HG02798 (cell line): ENCODE measurements around the gene TRIM6.
"Not testable (repeated sequence)": the region's sequence is repeated elsewhere in the genome, so short reads cannot be mapped to it uniquely, and the experiment has no call there.

ENCODE experiments used
- ATAC-seq: cut with Tn5 transposase; IDR thresholded peaks from one replicate; pipeline ENCODE4 v1.9.1; 2021; ENCODE audit warnings: mild to moderate bottlenecking; ENCODE audit not compliant: unreplicated experiment, poor library complexity

The TRIM6 gene

GRCh38 chr11:5603326-5603725 lies 6.9 kb downstream of the TRIM6 start:
- ATAC-seq: no peak

GRCh38 chr11:5604896-5605295 lies 8.5 kb downstream of the TRIM6 start:
- no peak for ATAC-seq

GRCh38 chr11:5605849-5606248 lies 9.4 kb downstream of the TRIM6 start:
- ATAC-seq: no peak

GRCh38 chr11:5608808-5609207 lies 12.4 kb downstream of the TRIM6 start:
- ATAC-seq: no peak

- no peak for ATAC-seq
These were observed 14.0 kb downstream of the TRIM6 start for GRCh38 chr11:5610446-5610845.

GRCh38 chr11:5611627-5612026 lies 15.2 kb downstream of the TRIM6 start:
- no peak for ATAC-seq

GRCh38 chr11:5618807-5619206 lies 22.4 kb downstream of the TRIM6 start:
- ATAC-seq: no peak

- ATAC-seq: no peak
These were observed 24.4 kb downstream of the TRIM6 start for GRCh38 chr11:5620651-5621521.

GRCh38 chr11:5621580-5621979 lies 25.1 kb downstream of the TRIM6 start:
- ATAC-seq: no peak

- no peak for ATAC-seq
These were observed 26.4 kb downstream of the TRIM6 start for GRCh38 chr11:5622802-5623201.

GRCh38 chr11:5624489-5625279 lies 28.2 kb downstream of the TRIM6 start, which contains the start of gene TRIM34:
Gene TRIM34, plus strand, starts transcription at chr11:5625001. Its CDS starts 7,331 bp downstream, at chr11:5632332.
- peak; percentile 97 for ATAC-seq

GRCh38 chr11:5625281-5625680 lies 28.8 kb downstream of the TRIM6 start:
- ATAC-seq: no peak

GRCh38 chr11:5626196-5626595 lies 29.8 kb downstream of the TRIM6 start:
- no peak for ATAC-seq

GRCh38 chr11:5631417-5631816 lies 35.0 kb downstream of the TRIM6 start:
- ATAC-seq: peak; percentile 16

GRCh38 chr11:5631969-5632635 lies 35.7 kb downstream of the TRIM6 start:
- peak; percentile 96 for ATAC-seq

- no peak for ATAC-seq
These were observed 43.5 kb downstream of the TRIM6 start for GRCh38 chr11:5639953-5640352.

GRCh38 chr11:5643585-5643984 lies 47.1 kb downstream of the TRIM6 start:
- no peak for ATAC-seq

GRCh38 chr11:5646139-5646538 lies 49.7 kb downstream of the TRIM6 start:
- ATAC-seq: no peak

GRCh38 chr11:5655474-5655873 lies 59.0 kb downstream of the TRIM6 start:
- ATAC-seq: no peak

- ATAC-seq: not testable (repeated sequence)
These were observed 60.5 kb downstream of the TRIM6 start for GRCh38 chr11:5656956-5657355.

GRCh38 chr11:5658318-5658717 lies 61.9 kb downstream of the TRIM6 start:
- no peak for ATAC-seq
